ENCODE results near the gene HDAC11.

HDAC11 gene

DNA sequence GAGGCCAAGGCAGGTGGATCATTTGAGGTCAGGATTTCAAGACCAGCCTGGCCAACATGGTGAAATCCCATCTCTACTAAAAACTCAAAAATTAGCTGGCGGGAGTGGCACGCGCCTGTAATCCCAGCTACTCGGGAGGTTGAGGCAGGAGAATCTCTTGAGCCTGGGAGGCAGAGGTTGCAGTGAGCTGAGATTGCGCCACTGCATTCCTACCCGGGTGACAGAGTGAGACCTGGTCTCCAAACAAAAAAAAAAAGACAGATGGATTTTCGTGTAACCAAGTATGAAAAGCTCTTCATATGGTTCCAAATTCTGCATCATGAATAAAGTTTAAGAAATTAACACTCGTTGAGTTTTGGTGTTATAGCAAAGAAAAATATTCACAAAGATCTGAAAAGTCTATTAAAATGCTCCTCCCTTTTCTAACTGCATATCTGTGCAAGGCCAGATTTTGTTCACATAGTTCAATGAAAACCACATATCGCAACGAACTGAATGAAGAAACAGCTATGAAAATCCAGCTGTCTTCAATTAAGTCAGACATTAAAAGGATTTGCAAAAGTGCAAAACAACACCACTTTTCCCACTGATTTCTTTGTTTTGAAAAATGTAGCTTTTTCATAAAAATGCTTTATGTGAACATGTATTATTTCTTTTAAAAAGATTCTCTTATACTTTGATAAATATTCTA is 45.0 kb downstream of the HDAC11 start:
- DNase-seq (ENCODE audit: low read depth in 2 of 2) = no peak

DNA sequence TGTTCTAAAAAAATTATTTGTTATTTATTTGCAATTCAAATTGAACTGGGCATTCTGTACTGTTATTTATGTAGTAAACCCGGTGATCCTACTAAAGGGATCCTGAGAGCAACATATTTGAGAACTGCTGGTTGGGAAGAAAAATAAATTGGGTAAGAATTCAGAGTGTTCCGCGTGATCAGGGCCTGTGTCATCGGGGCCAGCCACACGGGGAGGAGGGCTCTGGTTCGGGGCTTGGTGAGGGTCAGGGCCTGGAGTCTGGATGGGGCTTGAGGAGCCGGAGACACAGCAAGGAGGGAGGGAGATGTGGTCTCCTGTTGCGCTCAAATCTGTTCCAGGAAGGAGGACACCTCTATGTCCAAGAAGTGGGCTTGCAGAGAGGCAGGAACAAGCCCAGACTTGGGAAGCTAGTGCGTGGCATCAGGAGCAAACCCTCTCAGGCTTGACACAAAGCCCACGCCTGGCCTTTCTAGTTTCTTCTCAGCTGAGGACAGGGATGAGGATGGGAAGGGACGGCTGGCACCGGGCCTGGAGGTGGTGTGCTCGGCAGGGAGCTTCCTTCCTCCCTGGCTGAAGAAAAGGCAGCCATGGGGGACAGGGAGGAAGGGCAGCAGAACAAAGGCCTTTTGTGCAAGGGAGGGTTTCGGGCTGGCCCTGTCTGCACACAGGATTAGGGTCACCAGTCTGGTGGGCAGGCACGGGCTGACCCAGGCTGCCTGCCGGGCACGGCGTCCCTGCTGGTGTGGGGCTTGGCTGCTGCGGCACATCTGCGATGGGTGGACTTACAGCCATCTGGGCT is 45.9 kb downstream of the HDAC11 start:
- no peak for DNase-seq (ENCODE audit: low read depth in 2 of 2)

DNA sequence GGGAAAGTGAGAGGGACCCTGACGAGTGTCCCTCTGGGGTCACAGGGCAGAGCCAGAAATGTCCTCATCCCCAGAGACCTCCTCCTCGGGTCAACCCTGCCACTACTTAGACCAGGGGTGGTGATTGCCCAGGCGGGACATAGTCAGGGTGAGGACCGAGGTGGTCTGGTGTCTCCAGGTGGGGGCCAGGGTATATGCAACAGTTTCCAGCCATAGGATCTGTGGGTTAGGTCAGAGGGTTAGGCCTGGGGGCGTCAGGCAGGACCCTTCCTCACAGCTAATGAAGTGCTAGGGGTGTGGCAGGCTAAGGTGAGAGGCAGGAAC is 46.5 kb downstream of the HDAC11 start:
- no peak for DNase-seq (ENCODE audit: low read depth in 2 of 2)

DNA sequence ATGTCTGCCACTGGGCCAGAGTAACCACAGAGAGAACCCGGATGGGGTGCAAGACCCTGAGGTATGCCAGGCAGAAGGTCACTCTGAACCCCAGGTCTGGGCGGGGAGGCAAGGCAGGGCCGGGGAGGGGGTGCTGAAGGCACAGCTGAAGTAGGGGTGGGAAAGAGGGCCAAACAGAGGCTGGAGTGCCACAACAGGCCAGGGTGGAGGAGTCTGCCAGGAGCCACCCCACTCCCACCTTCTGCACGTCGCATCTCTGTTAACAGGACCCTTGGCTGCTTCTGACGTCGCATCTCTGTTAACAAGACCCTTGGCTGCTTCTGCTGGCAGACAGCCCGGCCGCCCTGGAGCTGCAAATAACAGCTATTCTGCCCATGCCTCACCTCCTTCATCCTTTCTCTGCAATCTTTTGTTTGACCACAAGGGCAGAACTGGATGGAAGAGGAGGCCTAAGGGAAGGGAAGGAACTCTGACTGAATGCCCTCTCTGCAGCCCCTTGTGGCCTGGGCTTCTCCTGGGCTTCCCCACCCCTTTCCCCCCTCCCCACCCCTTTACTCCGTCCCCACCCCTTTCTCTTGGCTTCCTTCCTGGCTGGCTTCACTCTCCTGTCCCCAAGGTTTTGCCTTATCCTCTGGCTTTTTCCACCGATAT is 48.2 kb downstream of the HDAC11 start:
- DNase-seq (ENCODE audit: low read depth in 2 of 2) = no peak

DNA sequence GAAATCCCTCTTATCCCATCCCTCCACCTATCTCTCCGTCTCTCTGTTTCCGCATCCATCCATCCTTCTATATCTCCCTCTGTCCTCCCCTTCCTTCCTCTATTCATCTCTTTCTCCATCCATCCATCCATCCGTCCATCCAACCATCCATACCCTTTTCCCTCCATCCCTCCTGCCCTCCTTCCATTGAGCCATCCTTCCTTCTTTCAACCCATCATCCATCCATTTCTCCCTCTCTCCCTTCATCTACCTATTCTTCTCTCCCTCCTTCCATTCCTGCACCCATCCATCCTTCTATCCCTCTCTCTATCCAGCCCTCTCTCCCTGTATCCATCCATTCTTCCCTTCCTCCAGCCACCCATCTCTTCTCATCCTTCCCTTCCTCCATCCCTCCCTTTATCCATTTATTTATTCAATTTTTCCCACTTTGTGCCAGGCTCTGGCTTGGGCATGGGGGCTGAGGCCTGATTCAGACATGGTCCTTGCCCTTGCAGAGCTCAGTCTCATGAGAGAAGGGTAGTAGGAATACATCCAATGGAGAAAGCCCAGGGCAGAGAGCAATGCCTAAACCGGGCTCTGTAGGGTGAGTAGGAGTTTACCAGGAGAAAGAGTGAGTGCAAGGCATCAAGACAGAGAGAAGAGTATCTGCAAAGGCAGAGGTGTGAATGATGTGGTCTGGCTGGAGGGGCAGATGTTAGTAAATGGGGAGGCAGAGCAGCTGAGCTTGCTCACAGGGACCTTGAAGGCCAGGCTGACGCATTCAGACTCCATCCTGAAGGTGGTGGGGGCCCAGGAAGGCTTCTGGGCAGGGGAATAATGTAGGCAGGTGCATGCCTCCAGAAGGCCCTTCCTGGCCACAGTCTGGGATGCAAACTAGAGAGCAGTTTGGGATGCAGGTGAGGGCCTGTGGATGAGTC is 49.3 kb downstream of the HDAC11 start:
- no peak for DNase-seq (ENCODE audit: low read depth in 2 of 2)

DNA sequence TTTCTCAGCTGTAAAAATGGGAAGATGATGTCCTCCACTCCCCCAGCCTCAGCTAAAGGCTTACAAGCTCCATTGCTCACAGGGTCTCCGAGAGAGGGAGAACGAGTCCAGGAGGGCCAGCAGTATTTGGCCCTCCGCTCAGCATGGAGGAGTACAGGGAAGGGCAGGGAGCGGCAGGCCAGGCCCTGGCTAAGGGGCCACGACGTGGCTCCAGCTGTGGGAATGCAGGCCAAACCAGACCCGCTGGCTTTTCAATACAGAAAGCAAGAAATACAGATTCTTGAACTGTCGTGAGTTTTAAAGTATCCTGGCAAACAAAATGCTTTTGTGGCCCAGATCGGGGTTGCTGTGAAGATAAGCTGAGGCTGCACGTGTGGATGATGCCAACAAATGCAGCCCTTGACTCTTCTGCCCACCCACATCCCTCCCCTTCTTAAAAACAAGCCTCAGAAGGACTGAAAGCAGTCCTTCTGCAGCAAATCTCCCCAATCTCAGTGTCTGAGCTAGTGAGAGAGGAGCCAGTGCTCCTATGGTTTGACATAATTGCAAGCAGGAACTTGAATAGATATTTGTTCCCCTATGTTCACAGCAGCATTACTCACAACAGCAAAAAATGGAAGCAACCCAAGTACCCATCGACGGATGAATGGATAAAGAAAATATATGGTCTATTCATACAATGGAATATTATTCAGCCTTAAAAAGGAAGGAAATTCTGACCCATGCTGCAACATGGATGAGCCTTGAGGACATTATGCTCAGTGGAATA is 50.3 kb downstream of the HDAC11 start:
- DNase-seq (ENCODE audit: low read depth in 2 of 2) = no peak

DNA sequence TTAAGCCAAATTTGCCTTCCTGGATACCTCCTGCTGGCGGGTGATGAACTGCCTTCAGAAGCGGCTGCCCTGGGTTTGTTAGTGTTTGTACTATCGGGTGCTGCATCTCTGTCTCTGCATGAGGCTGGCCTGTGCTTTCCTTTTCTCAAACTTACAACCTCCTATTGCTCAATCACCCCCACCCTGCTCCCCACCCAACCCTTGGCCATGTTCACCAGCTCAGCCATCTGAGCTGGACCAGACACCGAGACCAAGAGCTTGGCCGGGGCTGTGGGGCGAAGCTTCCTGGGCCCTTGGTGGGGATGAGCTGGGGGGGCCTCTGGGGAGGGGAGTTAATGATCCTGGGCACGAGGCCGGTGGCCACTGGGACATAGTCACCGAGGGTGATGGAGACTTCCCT is 52.0 kb downstream of the HDAC11 start:
- DNase-seq (ENCODE audit: low read depth in 2 of 2) = no peak

DNA sequence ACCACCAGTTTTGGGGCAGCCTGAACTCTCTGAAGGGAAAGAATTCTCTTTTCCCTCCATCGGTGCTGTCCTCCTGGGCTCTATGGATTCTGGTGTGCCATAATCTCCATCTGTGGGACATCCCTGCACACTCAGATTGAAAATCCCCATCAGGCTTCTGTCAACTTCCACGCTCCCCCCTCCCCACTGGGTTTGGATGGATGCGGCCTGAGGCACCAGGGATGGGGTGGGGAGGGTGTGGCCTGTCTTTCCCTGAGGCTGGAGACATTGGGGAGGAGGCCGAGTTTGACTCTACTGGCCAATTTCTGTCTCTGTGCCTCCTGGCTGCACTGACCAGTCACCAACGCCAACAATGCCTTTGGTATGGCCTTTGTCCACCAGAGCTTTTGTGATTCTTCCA is 52.5 kb downstream of the HDAC11 start:
- DNase-seq (ENCODE audit: low read depth in 2 of 2) = no peak

DNA sequence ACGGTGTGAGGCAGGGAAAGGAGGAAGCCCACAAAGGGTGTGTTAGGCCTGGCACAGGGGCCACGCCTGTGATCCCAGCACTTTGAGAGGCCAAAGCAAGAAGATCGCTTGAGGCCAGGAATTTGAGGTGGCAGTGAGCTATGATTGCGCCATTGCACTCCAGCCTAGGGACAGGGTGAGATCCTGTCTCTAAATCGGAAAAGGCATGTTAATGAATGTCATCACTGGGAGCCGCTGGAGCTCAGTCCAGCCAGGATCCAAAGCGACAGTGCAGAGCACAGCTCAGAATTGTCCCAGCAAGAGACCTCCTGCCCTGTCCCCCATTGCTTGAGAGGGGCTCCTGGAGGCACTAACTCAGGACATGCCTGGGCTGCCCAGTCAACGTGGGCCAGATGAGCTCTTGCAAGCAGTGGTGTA is 53.8 kb downstream of the HDAC11 start:
- DNase-seq (ENCODE audit: low read depth in 2 of 2) = no peak

DNA sequence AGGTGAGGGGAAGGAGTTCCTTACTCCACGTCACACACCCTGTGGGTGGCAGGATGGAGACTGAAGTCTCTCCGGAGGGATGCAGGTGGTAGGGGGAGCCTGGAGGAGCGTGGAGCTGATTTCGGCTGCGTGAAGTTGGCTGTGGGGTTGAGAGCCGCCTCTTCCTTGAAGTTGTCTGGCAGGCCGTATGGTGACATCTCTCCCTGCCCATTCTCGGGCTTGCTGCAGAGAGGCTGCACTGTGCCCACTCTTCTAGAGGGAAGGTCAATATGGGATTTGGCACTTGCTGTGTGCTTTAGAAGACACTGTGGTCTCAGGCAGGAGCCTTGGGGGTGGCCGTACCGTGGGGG is 55.4 kb downstream of the HDAC11 start:
- DNase-seq (ENCODE audit: low read depth in 2 of 2) = no peak

DNA sequence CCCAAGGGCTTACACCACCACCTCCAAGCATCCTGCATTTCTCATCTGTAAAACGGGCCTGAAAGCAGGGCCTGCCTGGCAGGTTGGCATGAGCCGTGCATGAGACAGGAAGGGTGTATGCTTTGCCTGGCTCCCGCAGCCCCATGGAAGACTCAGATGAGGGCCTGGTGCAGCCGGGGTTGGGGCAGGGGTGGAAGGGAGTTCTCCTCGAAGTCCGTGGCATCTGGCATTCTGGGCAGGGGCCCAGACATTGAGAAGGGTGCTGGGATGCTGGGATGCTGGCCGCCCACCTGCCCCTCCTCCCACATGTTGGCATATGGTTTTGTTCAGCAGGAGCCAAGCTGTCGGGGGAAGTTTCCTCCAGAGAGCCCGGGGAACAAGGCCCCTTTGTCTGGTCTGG is 55.8 kb downstream of the HDAC11 start:
- DNase-seq (ENCODE audit: low read depth in 2 of 2) = no peak

DNA sequence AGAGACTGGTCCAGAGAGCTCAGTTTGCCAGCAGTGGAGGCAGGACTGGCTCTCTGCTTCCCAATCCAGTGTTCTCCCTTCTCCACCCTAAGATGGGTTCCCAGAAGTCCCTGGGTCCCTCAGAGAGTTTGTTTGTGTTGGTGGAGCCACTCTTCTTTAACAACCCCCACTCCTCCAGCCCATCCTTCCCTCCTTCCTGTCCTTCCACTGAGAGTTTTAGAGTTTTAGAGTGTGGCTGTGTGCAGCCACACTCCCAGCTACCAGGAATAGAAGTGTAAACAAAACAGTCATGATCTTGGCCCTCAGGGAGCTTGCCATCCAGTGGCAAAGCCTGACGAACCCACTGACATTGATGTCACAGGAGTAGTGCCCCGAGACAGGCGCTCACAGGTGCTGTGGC is 56.3 kb downstream of the HDAC11 start:
- DNase-seq (ENCODE audit: low read depth in 2 of 2) = no peak

DNA sequence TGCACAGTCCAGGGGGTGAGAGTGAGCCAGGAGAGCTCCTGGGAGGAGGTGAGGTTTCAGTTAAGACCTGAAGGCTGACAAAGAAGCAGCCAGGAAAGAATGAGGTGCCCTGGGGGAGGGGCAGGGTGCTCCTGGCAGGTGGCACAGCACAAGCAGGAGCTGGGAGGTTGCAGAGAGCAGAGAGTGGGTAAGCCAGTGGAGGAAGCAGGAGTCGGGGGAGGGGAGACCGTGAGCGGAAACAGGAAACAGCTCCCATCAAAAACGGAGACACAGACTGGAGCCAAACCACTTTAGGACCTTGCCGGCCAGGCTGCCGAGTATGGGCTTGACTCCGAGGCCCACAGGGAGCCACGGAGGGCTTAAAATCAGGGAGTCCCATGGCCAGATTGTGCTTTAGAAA is 56.7 kb downstream of the HDAC11 start:
- DNase-seq (ENCODE audit: low read depth in 2 of 2) = no peak

DNA sequence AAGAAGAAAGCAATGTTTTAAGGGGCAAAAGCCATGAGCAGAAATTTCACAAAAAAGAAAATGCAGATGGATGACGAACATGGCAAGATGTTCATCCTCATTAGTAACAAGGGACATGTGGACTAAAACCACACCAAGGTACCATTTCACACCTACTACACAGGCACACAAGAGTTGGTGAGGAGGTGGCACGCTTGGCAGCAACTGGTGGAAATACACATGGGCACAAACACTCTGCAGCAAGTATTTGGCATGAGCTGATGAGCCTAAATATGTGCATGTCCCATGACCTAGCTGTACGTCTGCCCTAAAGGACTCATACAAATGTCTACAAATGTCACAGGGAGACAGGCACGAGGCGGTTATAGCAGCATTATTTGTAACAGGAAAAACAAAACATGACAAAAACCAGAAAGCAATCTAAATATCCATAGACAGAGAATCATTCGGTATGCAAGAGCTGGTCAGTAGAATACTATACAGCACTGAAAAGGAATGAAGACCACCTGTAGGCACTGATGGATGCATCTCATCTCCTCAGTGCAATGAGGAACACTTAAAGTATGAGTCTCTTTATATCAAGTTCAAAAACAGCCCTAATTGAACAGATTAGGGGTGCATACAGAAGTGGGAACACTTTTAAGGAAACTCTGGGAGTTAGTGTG is 57.3 kb downstream of the HDAC11 start:
- no peak for DNase-seq (ENCODE audit: low read depth in 2 of 2)

DNA sequence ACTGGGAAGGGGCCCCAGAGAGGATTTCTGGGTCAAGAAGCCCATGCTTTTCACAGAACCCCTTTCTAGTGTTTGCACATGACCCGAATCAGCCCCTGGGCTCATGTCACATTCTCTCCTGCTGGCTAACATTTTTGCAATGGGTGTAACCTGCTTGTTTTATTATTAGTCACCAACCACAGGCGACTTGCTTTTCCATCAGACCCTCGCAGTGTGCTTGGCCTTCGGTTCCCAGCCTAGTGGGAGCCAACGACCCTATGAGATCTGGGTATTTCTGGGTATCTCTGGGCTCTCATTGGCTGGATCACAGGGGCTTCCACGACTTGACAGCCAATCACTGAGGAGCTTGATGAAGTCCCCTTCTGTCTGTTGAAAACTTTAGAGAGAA is 57.8 kb downstream of the HDAC11 start:
- DNase-seq (ENCODE audit: low read depth in 2 of 2) = no peak

DNA sequence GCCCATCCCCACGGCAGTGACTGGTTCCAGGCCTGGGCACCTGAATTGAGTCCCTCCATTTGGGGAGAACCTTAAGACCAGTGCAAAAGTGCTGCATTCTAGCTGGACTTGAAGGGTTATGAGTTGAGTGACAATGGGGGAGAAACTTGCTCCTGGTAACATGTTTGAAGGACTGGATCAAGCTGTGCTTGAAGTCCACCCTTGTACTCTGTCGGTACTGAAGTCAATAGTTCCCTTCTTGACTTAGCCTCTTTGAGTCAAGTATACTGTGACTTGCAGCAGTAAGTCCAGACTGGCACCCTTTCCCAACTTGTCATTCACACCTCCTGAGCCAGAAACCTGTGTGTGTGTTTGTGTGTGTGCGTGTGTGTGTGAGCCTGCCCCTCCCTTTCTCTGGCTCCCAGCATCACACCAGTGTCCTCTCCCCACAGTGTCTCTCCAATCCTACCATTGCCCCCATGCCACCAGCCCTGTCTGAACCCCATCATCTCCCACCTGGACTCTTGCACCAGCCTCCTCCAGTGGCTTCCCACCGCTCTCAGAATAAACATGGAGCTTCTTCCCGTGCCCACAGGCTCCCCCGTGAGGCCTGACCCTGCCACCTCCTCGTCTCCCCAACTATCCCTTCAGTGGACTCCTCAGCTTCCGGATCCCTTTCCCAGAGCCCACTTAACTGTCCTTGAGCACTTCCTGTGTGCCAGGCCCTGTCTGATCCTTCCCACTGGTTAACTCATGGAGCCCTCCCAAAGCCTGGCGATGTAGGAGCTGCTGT is 58.6 kb downstream of the HDAC11 start:
- no peak for DNase-seq (ENCODE audit: low read depth in 2 of 2)

DNA sequence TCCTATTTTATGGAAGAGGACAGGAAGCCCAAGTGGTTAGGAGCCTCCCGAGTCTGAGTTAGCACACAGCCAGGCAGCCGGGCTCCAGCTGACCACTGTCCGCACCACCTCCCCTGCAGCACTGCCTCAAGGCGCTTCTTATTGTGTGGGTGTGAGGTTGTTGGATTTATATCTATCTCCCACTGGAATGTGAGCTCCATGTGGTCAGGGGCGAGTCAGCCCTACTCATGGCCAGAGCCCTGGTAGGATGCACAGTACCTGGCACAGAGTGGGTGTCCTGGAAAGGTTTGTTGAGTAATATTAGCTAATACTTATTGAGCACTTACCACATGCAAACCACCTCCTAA is 59.2 kb downstream of the HDAC11 start:
- no peak for DNase-seq (ENCODE audit: low read depth in 2 of 2)

DNA sequence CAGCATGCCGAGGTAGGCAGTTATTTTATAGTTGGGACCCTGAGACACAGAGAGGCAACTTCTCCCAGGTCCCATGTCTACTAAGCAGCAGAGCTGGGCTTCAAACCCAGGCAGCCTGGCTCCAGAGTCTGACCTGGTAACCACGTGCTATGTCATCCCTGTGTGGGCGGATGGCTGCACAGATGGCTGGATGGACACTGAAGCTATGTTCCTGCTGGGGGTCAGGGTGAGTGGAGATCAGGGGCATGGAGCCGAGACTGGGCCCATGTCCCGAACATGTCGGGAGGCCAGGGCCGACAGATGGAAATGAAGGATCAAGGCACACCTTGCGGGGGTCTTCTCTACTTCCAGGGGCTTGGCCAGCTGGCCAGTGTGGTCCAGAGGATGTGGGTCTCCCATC is 59.6 kb downstream of the HDAC11 start:
- DNase-seq (ENCODE audit: low read depth in 2 of 2) = no peak

DNA sequence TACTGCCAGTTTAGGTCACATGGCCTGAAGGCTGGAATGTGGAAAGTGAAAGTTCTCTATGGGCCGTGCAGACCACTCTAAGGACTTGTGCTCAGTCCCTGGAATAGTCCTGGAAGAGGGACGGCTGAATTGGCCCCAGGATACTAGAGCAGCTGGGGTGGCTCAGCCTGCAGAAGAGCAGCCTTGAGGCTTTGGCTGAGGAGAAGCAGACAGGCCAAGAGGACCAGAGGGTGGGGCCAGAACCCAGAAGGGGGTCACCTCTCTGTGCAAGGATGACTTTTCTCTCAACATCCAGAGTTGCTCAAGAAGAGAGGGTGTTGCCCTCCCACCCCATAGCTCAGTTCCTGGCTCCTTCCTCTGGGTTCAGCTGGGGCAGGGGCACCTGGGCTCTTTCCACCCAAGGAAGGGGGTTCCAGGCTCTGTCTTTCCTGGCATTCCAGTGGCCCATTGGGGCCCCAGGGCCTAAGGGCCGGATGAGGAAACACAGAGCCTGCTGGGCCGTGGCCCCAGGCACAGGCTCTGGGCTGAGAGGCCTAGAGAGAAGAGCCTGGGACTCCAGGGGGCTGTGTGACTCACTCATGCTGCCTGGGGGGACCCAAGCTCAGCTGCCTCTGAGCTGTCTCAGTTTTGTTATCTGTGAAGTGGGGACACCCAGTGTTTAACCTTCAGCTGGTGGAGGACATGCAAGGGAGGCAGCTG is 60.3 kb downstream of the HDAC11 start:
- DNase-seq (ENCODE audit: low read depth in 2 of 2) = no peak

DNA sequence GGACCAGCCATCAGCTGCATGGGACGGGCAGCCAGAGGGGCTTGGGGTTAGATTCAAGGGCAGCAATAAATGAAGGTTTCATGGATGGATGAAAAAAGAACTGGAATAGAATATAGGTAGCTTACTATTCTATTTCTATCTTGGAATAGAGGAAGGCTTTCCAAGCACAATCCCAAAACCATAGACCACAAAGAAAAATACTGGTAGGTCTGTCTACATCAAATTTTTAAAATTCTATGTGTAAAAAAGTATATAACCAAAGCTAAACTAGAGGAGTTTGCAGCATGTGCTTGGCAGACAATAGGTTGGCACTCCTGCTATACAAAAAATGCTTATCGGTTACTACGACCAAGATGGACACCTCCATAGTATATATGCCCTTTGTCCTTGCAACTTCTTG is 61.6 kb downstream of the HDAC11 start:
- no peak for DNase-seq (ENCODE audit: low read depth in 2 of 2)

All from stimulated activated CD8-positive, alpha-beta memory T cell treated with anti-CD3 and anti-CD28 coated beads, Interleukin-2, amount 100 ng/mL, for 48 hours (primary cell).